Endometrial microvascular endothelial cells (primary cell): ENCODE data around the gene ZBTB7A. TPM values are rescaled to one million over a fixed set of nuclear protein-coding genes. Genes with fewer than 3 reads are reported as not detected.

Experiments
- in situ Hi-C: cut with HindIII; loops from 2 replicates; pipeline ENCODE4 v1.10.0; 2017; ENCODE audit warnings: low sequenced_read_pairs, low pct_unique_long_range_greater_than_20kb; ENCODE audit errors: inconsistent ontology term
- total RNA-seq: library from RNA; depleted of rRNA; stranded (reverse); fragments of >200 nt; gene quantifications from one replicate; pipeline ENCODE4 v1.2.3, GENCODE V29; 2015; ENCODE audit errors: inconsistent ontology term

ZBTB7A gene
- total RNA-seq, 1 donor from 2014 or later: 28.1 TPM

DNA sequence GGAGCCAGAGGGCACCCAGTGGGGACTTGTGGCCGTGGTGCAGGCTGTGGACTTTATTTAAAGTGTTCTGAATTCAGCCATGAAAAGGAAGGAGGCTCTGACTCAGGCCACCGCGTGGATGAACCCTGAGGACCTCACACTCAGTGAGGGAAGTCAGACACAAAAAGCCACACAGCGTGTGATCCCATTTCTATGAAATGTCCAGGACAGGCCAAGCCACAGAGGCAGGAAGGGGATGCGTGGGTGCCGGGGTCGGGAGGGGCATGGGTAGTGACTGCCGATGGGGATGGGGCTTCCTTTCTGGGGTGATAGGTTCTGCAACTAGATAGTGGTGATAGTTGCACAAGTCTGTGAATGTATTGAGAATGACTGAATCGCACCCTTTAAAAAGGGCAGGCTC lies 8.7 kb upstream of the ZBTB7A start:
- in situ Hi-C loops: no loop called here

DNA sequence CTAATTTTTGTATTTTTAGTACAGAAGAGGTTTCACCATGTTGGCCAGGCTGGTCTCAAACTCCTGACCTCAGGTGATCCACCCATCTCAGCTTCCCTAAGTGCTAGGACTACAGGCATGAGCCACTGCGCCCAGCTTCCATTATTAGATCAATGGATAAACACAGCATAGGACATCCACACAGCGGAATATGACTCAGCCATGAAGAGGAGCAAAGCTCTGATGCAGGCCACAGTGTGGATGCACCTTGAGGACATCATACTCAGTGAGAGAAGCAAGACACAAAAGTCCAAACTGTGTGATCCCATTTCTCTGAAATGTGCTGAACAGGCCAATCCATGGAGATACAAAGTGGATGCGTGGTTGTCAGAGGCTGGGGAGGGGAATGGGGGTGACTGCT lies 4.9 kb upstream of the ZBTB7A start:
- in situ Hi-C loops: no loop called here

DNA sequence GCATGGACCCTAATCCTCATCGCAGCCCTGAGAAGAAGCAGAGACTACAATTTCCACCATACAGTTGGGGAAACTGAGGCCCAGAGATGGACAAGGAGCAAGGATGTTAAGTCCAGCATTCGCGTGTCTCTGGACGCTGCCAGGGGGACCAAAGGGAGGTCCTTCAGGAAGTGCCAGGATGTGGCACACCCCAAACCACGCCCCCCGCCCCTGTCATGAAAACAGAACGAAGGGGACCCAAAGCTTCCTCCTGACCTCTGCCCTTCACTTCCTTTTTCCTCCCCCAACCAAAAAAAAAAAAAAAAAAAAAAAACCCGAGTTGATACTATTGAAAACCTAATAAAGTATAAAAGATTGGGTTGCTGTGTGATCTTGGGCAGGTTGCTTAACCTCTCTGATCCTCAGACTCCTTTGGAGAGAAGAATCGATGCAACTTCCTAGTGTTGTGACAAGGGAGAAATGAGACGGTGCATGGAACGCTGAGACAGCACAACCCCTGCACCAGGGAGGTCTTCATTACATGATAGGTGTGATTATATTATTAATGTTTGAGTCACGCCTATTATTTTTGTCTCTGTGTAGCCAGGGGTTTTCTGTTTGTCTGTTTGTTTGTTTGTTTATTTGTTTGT lies 2.7 kb upstream of the ZBTB7A start:
- in situ Hi-C loops: no loop called here

DNA sequence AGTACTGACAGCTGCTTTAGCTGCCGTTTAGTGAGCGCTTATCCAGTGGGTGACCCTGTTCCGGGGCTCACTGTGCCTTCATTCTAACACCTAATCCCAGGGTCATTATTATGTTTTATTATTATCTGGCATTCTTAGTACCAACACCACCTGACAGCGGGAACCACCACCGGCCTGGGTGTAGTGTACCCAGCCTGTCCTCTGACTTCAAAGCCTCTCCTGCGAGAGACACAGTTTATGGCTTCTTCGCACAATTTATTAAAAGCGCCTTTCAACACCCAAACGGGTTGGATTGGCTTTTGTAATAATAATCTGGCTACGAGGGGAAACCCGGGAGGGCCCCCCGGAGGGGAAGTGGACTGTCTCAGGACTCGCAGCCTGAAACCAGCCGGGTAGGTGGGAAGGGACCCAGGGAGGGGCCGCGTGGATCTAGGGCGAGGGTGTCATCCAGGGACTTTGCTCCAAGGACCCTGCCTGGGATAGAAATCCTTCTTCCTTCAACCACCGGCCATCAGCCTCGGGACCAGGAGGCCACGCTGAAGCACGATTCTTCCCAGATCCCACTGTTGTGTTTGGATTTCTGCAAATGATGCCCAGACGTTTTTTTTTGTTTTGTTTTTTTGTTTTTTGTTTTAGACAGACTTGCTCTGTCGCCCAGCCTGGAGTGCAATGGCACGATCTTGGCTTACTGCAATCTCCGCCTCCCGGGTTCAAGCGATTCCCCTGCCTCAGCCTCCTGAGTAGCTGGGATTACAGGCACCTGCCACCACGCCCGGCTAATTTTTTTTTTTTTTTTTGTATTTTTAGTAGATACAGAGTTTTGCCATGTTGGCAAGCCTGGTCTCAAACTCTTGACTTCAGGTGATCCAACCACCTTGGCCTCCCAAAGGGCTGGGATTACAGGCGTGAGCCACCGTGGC lies 1.6 kb upstream of the ZBTB7A start:
- in situ Hi-C loops: no loop called here

DNA sequence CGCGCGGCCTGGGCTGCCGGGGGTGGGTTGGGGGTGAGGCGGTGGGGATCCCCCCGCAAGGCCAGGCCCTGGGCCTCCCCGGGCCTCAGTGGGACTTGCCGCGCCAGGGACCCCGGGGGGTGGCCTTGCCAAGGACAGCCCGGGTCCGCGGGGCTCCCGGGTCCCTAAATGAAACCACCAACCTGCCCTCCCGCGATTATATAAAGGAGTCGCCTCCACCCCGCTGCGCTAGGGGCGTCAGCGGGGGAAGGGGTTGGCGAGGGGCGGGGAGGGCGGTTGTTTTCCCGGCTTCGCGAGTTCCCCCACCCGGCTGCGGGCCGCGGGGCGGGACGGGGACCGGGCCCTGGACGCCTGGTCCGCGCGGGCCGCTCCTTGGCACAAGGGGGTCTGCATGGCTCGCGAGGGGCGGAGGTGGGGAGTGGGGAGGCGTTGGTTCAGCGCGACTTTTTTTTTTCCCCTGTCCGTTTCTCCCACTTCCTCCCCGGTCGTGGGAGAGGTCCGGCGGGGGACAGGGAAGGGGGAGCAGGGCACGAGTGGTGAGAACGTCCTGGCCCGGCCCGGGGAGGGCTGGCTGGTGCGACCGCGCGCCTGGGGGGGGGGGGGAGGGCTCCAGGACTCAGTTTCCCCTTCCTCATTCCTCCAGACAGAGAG lies 822 bp upstream of the ZBTB7A start:
- in situ Hi-C loops: no loop called here

DNA sequence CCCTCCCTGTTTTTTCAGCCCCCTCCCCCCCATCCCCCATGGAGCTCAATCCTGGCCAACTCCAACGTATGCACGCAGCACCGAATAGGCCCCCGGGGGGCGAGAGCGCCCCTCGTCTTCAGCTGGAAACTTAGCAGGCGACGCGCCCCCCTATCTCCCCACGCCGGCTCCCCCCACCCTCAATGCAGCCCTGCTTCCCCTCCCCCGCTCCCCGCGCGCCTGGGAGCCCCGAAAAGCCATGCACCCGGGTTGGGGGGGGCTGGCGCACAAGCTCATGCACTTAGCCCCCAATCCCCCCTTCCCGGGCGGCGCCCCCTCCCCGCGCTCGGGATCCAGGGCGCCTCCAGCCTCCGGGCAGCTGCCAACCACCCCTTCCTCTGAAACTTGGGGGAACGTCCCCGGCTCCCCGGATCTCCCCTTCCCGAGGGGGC lies 508 bp downstream of the ZBTB7A start:
- in situ Hi-C loops: no loop called here

DNA sequence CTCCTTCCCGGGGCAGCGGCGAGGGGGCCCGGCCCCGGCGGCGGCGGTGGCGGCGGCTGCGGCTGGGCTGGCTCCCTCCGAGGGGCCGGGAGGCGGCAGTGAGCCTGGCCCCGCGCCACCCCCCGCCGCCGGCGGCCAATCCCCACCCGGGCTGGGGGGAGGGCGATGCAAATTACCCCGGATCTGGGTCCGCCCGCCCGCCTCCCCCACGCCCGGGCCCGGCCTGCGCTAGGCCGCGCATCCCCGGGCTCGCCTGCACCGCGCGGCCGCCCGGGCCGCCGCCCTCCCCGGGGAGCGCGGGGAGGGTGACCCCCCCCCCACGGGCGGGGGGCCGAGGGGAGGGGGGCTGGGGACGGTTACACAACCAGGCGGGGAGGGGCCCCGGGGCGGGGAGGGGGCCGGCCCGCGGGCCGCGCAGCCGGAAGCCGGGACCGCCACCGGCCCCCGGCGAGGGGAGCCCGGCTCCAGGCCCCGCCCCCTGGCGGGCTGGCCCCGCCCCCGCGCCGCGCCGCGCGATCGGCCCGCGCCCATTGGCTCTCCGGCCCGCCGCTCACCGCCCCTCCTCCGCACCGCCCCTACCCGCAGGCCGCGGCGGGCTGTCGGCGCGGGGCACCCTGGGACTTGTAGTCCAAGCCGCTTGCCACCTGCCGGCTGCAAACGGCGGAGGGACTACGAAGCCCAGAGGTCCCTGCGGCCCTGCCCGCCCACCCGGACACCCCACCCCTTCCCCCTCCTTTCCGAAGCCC lies 1.1 kb downstream of the ZBTB7A start:
- in situ Hi-C loops: no loop called here

DNA sequence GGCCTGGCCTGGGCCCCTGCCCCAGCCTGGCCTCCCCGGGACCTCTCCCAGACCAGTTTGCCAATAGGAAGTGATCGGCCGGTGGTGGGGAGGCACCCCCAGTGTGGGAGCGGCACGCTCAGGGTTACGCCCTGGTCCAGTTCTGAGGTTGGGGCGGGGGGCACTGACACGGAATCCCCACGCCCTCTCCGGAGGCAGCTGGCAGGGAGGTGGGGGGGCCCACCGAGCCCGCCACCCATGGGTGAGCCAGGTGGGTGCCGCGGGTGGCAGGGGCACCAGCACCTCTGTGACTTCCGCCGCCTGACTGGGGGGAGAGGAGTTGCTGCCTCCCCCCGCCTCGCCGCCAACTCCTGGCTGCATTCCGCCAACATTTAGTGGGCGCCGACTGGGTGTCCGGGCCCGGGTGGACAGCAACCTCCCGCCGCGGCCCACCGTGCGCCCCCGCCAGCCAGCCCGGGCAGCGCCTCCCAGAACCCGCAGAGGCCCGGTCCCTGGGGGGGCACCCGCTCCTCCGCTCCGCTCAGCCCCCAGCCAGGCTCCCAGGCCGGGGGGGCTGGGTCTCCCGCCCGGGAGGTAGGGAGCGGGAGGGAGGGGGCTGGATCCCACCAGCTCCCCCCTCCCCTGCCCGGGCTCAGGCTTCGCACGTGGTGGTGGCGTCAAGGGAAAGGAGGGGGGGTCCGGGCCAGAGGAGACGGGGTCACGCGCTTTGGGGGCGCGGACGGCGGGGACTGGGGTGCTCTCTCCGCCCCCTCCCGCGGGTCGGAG lies 2.0 kb downstream of the ZBTB7A start:
- in situ Hi-C loops: no loop called here

DNA sequence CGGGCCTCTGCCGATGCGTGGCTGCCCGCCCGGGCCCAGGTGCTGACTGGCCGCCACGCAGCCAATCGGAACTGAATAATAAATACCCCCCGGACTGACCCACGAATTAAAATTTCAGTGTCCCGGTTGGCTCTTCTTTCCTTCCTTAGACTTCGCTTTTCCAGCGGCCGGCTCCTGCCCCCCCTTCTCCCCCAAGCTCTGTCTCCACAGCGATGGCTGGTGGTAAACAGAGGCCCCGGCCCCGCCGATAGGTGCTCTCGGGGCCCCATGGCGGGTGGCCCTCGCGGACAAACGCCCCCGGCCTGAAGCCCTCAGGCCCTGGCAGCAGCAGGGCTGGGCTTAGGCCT lies 2.6 kb downstream of the ZBTB7A start:
- in situ Hi-C loops: no loop called here

DNA sequence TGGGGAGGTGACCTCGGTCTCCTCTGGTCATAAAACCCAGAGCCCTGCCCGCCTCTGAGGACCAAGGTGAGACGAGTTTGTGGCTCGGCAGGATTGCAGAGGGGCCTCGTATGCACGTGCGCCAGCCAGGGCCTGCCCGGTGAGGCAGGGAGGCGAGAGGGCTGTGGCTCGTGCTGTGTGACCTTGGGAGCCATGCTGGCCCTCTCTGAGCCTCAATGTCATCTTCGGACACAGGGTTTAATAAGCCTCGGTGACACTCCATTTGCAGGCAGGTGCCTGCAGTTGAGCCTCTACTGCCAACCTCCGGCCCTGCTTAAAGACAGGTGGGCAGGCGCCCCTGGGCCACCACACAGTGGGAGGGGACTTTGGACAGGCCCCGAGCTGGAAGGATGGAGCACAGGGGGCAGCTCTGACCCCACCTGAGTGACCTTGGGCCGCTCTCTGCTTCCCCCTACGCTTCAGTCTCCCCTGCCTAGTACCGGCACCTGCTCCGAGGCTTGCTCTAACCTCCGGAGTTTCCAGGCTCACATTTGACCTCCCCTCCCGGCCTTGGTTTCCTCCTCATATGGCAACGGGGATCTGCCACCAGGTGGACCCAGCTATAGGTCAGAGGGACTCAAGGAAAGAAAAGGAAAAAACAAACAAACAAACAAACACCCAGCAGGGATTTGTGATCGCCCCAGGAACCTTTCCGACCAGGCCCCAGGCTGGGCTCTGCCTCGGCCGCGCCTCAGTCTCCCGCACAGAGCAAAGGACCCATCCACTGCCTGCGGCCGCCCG lies 3.1 kb downstream of the ZBTB7A start:
- in situ Hi-C loops: no loop called here

DNA sequence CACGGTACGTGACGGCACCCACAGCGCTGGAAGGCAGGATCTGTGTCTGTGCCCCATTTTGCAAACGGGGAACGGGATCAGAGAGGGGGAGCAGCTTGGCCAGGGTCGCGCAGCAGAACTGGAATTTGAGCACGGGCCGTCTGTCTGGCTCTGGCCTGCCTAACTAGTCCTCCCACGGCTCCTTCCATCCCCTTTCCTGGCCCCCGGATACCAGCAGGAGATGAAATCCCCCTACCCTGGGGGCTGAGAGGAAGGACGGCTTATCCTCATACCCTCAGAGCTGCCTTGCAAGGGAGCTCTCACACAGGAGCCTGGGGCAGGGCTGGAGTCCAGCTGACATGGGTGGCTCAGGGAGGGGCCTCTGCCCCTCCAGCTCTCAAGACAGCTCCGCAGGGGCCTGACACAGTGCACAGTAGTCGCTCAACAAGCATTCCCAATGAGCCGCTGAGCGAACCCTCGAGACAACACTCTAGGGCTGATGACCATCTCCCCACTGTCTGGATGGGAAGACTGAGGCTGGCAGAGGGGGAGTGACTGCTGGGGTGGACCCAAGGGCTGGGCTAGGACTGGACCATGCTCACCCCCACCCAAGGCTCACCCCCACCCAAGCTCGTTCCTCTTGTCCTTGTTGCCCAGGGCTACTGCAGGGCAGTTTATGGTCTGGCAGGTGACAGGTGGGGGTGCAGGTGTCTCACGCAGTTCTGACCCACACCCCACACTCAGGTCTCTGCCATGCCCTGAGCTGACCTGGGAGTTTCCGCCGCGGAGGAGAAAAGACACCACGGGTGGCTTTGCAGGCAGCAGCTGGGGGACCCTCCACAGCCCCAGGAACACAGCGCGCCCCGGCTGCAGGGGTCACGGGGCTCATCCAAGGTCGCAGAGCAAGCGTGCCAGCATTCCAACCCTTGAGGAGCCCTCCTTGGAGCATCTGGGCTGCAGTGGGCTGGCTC lies 4.0 kb downstream of the ZBTB7A start:
- in situ Hi-C loops: no loop called here

DNA sequence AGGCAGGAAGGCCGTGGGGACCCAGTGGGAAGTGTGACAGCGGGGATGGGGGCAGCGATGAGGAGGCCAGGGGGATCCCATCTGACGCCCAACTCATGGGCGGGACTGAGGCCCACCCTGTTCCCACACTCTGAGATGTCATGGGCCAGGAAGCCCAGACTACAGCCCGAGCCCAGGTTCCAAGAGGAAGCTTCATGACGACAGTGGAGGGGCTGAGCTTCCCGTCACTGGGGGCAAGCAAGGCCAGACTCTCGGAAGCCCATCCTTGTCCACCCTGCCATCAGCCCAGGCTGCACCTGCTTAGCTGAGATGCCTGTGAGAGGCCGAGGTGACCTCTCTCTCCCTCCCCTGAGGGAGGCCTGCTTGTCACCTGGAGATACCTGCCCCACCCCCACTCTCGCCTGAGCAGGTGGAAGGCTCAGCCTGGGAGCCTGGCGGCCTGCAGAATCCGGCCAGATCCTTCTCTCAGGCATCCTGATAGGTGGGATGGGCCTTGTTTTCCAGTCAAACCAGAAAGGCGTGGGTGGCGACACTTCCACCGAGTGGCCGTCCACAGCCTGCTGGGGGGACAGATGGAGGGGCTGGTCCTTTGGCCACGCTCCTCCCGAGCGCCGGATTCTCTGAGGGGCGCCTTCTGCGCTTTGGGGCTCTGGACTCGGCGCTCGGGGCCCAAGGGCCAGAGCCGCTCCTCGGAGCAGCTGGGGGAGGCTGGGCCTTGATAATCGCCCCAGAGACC lies 4.8 kb downstream of the ZBTB7A start:
- in situ Hi-C loops: no loop called here

DNA sequence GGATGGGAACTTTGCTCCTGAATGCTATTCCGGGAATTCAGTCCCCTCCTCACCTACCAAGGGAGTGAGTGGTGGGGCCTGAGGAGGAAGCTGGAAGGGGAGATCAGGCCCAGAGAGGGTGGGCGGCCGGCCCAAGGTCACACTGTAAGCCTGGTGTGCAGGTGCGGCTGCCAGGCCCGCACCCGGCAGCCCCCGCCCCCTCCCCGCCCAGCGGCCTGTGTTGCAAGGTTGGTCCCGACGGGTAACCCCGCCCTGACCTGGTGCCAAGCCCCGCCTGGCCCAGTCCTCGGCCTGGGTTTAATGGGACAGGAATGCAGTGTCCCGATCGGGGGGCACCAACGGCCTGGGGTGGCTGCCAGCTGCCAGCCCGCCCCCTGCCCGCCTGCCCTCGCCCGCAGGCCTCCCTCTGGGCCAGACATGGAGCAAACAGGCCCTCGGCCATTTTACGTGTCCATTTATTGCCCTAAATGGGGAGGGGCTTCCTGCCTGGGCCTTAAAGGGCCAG lies 5.5 kb downstream of the ZBTB7A start:
- in situ Hi-C loops: no loop called here

DNA sequence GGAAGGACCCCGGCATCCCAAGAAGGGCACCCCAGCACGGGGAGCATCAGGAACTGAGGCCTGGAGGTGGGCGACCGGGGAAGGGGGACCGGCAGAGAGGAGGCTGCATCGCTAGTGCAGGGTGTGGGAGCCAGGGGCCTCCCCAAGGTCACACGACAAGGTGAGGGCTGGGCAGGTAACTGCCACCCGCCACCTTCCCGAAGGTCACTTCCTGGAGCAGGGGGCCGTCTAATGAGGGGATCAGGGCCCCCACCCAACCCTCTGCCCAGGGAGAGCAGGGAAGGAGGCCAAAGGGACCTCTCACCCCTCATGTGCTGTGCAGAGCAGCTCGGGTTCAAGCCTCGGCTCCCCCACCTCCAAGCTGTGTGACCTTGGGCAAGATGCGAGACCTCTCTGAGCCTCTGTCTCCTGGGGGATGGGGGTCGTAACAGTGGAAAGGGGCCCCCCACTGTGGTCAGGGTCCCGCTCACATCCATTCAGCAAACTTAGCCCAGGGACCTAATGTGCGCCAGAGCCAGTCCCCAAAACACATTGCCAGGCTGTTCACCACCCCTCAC lies 6.0 kb downstream of the ZBTB7A start:
- in situ Hi-C loops: no loop called here

DNA sequence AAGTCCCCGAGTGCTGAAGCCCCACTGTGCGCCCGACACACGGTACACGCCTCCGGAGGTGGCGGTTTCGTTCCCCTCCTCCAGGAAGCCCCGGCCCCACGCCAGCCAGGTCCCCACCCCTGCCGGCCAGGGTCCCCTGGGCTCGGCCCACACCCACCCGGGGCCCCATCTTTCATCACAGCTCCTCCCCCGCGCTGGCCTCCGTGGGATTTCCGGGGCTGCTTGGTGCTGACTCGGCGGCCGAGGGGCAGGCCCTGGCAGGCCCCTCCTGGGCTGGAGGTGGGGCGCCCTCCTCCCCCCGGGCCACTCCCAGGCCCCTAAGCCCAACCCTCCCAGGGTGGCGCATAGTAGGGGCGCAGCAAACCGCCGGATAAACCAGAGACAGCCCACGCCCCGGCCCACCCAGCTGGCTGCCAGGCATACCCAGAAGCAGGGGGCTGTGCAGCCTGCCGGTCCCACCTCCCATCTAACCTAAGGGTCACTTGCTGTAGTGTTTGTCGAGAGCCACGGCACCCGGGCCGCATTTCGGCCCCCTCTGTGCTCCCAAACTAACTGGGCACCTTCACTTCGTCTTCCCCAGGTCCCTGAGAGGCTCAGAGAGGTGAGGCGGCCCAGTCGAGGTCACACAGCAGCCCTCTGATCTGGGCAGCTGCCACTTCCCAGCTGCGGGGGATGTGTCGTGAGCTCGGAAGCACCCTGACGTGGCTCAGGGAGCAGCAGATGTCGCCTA lies 6.6 kb downstream of the ZBTB7A start:
- in situ Hi-C loops: no loop called here
